WTC11 (cell line): Measurements from ENCODE around the gene ZCCHC24. TPM values are rescaled to one million over a fixed set of nuclear protein-coding genes. Genes with fewer than 3 reads are reported as not detected.

Experiments
- ATAC-seq: fragments of 200-7000 bp; cut with Tn5 transposase; 2 replicates; pipeline ENCODE4 v1.10.0; 2021; ENCODE audit warnings: mild to moderate bottlenecking, moderate library complexity
- CTCF ChIA-PET: fragments of 300-600 bp; sonication (Branson Sonifier 250); formaldehyde crosslinking; loops from one replicate; lab custom pipeline; 2021; ENCODE audit warnings: antibody characterized with exemption; lab: Charles Lee
- POLR2A ChIA-PET: fragments of 350-600 bp; sonication (Branson Sonifier 250); formaldehyde crosslinking; loops from one replicate; lab custom pipeline; 2021; ENCODE audit warnings: antibody characterized with exemption; lab: Charles Lee
- DNase-seq: peaks from one replicate; pipeline ENCODE4 v3.0.0; 2021; ENCODE audit warnings: low spot score
- H3K27ac Mint-ChIP-seq: 2 replicates; pipeline ENCODE4 v1.8.0; 2021; ENCODE audit warnings: mixed read lengths
- H3K27me3 Mint-ChIP-seq: 2 replicates; pipeline ENCODE4 v1.8.0; 2021; ENCODE audit warnings: low read depth, mild to moderate bottlenecking, moderate library complexity, mixed read lengths
- H3K36me3 Mint-ChIP-seq: 2 replicates; pipeline ENCODE4 v1.8.0; 2021; ENCODE audit warnings: mixed read lengths
- H3K4me1 Mint-ChIP-seq: 2 replicates; pipeline ENCODE4 v1.8.0; 2022; ENCODE audit warnings: mixed read lengths
- H3K4me3 Mint-ChIP-seq: 2 replicates; pipeline ENCODE4 v1.8.0; 2021; ENCODE audit warnings: mild to moderate bottlenecking, moderate library complexity, mixed read lengths
- H3K9me3 Mint-ChIP-seq: 2 replicates; pipeline ENCODE4 v1.8.0; 2021; ENCODE audit warnings: mixed read lengths
- CBFB ChIP-seq: sonication (generic); formaldehyde crosslinking; IDR thresholded peaks from 2 replicates; pipeline ENCODE4 v1.8.1; 2022; ENCODE audit warnings: mild to moderate bottlenecking, low read depth, missing genetic modification reagents
- MXD4 ChIP-seq: fragments of 250-450 bp; sonication (Bioruptor Pico); IDR thresholded peaks from 2 replicates; pipeline ENCODE4 v1.8.0; 2021; ENCODE audit warnings: mild to moderate bottlenecking, moderate library complexity, borderline replicate concordance
- NFE2L1 ChIP-seq: sonication (generic); formaldehyde crosslinking; IDR thresholded peaks from 2 replicates; pipeline ENCODE4 v1.8.1; 2023; ENCODE audit warnings: missing genetic modification reagents
- NR1H2 ChIP-seq: sonication (generic); formaldehyde crosslinking; IDR thresholded peaks from 2 replicates; pipeline ENCODE4 v1.9.0; 2021; ENCODE audit warnings: mild to moderate bottlenecking, moderate library complexity, missing genetic modification reagents
- RELA ChIP-seq: sonication (generic); formaldehyde crosslinking; IDR thresholded peaks from 2 replicates; pipeline ENCODE4 v1.8.1; 2022; ENCODE audit warnings: missing genetic modification reagents, mild to moderate bottlenecking, borderline replicate concordance
- TEAD1 ChIP-seq: sonication (generic); formaldehyde crosslinking; IDR thresholded peaks from 2 replicates; pipeline ENCODE4 v1.8.0; 2022; ENCODE audit warnings: mild to moderate bottlenecking, missing genetic modification reagents
- TP53 ChIP-seq: sonication (generic); formaldehyde crosslinking; IDR thresholded peaks from 2 replicates; pipeline ENCODE4 v1.8.1; 2023; ENCODE audit warnings: mild to moderate bottlenecking, missing genetic modification reagents
- USF2 ChIP-seq: sonication (generic); formaldehyde crosslinking; IDR thresholded peaks from 2 replicates; pipeline ENCODE4 v1.8.1; 2023; ENCODE audit warnings: mild to moderate bottlenecking, missing genetic modification reagents, moderate library complexity
- ZNF138 ChIP-seq: sonication (generic); formaldehyde crosslinking; conservative IDR thresholded peaks from 2 replicates; pipeline ENCODE4 v1.8.1; 2022; ENCODE audit warnings: mild to moderate bottlenecking, moderate library complexity, missing genetic modification reagents
- ZNF232 ChIP-seq: sonication (generic); formaldehyde crosslinking; IDR thresholded peaks from 2 replicates; pipeline ENCODE4 v1.8.0; 2022; ENCODE audit warnings: mild to moderate bottlenecking, missing genetic modification reagents
- ZNF317 ChIP-seq: sonication (generic); formaldehyde crosslinking; IDR thresholded peaks from 2 replicates; pipeline ENCODE4 v1.8.1; 2023; ENCODE audit warnings: low read depth, mild to moderate bottlenecking, moderate library complexity, missing genetic modification reagents, borderline replicate concordance
- total RNA-seq: library from RNA; stranded (reverse); gene quantifications from 3 replicates; pipeline ENCODE4 v1.2.3, GENCODE V29; 2021
- TF ChIP-seq, protein P1 (sequence below): sonication (generic); formaldehyde crosslinking; IDR thresholded peaks from 2 replicates; pipeline ENCODE4 v1.8.1; 2023; ENCODE audit warnings: mild to moderate bottlenecking, missing genetic modification reagents, borderline replicate concordance
- TF ChIP-seq, protein P2 (sequence below): fragments of 250-450 bp; sonication (Bioruptor Pico); IDR thresholded peaks from 2 replicates; pipeline ENCODE4 v1.9.0; 2021; ENCODE audit warnings: mild to moderate bottlenecking, borderline replicate concordance
- TF ChIP-seq, protein P3 (sequence below): sonication (generic); formaldehyde crosslinking; IDR thresholded peaks from 2 replicates; pipeline ENCODE4 v1.8.0; 2022; ENCODE audit warnings: missing genetic modification reagents
- TF ChIP-seq, protein P4 (sequence below): sonication (generic); formaldehyde crosslinking; IDR thresholded peaks from 2 replicates; pipeline ENCODE4 v1.8.1; 2022; ENCODE audit warnings: low read depth, missing genetic modification reagents, borderline replicate concordance

The ZCCHC24 gene
- total RNA-seq, 1 experiment from 2014 or later = 7.7 TPM

GRCh38 chr10:79357180-79357579 is 88.2 kb downstream of the ZCCHC24 start:
- Mint-ChIP-seq H3K27me3 (no peaks in the 10 kb centered on the region), H3K4me3 (no peak overlapping the region), H3K9me3 (peaks cover 16% of the 10 kb centered on the region), H3K36me3 (peaks cover 47% of the 10 kb centered on the region), H3K27ac (no peak overlapping the region), H3K4me1 (no peaks in the 10 kb centered on the region)
- CTCF ChIA-PET = interaction anchor here (0.7 to 3.1 kb wide), 2 partner anchors 9 to 422 kb away, joined by 8 to 21 read pairs; partner anchors contain the start of gene PPIF
- no peak for TF ChIP-seq TEAD1
- no peak for TF ChIP-seq USF2 (CRISPR knock-in tag)
- no peak for TF ChIP-seq ZNF317 (CRISPR knock-in tag)
- TF ChIP-seq, protein P1, sequence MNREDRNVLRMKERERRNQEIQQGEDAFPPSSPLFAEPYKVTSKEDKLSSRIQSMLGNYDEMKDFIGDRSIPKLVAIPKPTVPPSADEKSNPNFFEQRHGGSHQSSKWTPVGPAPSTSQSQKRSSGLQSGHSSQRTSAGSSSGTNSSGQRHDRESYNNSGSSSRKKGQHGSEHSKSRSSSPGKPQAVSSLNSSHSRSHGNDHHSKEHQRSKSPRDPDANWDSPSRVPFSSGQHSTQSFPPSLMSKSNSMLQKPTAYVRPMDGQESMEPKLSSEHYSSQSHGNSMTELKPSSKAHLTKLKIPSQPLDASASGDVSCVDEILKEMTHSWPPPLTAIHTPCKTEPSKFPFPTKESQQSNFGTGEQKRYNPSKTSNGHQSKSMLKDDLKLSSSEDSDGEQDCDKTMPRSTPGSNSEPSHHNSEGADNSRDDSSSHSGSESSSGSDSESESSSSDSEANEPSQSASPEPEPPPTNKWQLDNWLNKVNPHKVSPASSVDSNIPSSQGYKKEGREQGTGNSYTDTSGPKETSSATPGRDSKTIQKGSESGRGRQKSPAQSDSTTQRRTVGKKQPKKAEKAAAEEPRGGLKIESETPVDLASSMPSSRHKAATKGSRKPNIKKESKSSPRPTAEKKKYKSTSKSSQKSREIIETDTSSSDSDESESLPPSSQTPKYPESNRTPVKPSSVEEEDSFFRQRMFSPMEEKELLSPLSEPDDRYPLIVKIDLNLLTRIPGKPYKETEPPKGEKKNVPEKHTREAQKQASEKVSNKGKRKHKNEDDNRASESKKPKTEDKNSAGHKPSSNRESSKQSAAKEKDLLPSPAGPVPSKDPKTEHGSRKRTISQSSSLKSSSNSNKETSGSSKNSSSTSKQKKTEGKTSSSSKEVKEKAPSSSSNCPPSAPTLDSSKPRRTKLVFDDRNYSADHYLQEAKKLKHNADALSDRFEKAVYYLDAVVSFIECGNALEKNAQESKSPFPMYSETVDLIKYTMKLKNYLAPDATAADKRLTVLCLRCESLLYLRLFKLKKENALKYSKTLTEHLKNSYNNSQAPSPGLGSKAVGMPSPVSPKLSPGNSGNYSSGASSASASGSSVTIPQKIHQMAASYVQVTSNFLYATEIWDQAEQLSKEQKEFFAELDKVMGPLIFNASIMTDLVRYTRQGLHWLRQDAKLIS = no peak
- no peak for TF ChIP-seq TP53
- no peak for TF ChIP-seq CBFB (CRISPR knock-in tag)
- no peak for TF ChIP-seq NFE2L1
- TF ChIP-seq, protein P2, sequence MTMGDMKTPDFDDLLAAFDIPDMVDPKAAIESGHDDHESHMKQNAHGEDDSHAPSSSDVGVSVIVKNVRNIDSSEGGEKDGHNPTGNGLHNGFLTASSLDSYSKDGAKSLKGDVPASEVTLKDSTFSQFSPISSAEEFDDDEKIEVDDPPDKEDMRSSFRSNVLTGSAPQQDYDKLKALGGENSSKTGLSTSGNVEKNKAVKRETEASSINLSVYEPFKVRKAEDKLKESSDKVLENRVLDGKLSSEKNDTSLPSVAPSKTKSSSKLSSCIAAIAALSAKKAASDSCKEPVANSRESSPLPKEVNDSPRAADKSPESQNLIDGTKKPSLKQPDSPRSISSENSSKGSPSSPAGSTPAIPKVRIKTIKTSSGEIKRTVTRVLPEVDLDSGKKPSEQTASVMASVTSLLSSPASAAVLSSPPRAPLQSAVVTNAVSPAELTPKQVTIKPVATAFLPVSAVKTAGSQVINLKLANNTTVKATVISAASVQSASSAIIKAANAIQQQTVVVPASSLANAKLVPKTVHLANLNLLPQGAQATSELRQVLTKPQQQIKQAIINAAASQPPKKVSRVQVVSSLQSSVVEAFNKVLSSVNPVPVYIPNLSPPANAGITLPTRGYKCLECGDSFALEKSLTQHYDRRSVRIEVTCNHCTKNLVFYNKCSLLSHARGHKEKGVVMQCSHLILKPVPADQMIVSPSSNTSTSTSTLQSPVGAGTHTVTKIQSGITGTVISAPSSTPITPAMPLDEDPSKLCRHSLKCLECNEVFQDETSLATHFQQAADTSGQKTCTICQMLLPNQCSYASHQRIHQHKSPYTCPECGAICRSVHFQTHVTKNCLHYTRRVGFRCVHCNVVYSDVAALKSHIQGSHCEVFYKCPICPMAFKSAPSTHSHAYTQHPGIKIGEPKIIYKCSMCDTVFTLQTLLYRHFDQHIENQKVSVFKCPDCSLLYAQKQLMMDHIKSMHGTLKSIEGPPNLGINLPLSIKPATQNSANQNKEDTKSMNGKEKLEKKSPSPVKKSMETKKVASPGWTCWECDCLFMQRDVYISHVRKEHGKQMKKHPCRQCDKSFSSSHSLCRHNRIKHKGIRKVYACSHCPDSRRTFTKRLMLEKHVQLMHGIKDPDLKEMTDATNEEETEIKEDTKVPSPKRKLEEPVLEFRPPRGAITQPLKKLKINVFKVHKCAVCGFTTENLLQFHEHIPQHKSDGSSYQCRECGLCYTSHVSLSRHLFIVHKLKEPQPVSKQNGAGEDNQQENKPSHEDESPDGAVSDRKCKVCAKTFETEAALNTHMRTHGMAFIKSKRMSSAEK (CRISPR knock-in tag) = no peak
- no peak for TF ChIP-seq RELA
- TF ChIP-seq ZNF232 (CRISPR knock-in tag) = no peak
- TF ChIP-seq ZNF138 (CRISPR knock-in tag) = no peak
- TF ChIP-seq MXD4 = no peak
- POLR2A ChIA-PET = no interaction called here
- ATAC-seq = no peak
- DNase-seq = no peak

- no peak for ATAC-seq
- no peak overlapping the region for H3K4me3 Mint-ChIP-seq
- no peak overlapping the region for H3K27ac Mint-ChIP-seq
- TF ChIP-seq, protein P3, sequence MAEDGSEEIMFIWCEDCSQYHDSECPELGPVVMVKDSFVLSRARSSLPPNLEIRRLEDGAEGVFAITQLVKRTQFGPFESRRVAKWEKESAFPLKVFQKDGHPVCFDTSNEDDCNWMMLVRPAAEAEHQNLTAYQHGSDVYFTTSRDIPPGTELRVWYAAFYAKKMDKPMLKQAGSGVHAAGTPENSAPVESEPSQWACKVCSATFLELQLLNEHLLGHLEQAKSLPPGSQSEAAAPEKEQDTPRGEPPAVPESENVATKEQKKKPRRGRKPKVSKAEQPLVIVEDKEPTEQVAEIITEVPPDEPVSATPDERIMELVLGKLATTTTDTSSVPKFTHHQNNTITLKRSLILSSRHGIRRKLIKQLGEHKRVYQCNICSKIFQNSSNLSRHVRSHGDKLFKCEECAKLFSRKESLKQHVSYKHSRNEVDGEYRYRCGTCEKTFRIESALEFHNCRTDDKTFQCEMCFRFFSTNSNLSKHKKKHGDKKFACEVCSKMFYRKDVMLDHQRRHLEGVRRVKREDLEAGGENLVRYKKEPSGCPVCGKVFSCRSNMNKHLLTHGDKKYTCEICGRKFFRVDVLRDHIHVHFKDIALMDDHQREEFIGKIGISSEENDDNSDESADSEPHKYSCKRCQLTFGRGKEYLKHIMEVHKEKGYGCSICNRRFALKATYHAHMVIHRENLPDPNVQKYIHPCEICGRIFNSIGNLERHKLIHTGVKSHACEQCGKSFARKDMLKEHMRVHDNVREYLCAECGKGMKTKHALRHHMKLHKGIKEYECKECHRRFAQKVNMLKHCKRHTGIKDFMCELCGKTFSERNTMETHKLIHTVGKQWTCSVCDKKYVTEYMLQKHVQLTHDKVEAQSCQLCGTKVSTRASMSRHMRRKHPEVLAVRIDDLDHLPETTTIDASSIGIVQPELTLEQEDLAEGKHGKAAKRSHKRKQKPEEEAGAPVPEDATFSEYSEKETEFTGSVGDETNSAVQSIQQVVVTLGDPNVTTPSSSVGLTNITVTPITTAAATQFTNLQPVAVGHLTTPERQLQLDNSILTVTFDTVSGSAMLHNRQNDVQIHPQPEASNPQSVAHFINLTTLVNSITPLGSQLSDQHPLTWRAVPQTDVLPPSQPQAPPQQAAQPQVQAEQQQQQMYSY = no peak
- no peak for TF ChIP-seq NFE2L1
- no peak for TF ChIP-seq TEAD1
- TF ChIP-seq, protein P4, sequence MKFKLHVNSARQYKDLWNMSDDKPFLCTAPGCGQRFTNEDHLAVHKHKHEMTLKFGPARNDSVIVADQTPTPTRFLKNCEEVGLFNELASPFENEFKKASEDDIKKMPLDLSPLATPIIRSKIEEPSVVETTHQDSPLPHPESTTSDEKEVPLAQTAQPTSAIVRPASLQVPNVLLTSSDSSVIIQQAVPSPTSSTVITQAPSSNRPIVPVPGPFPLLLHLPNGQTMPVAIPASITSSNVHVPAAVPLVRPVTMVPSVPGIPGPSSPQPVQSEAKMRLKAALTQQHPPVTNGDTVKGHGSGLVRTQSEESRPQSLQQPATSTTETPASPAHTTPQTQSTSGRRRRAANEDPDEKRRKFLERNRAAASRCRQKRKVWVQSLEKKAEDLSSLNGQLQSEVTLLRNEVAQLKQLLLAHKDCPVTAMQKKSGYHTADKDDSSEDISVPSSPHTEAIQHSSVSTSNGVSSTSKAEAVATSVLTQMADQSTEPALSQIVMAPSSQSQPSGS (CRISPR knock-in tag) = no peak
- no peak for TF ChIP-seq NR1H2 (CRISPR knock-in tag)
- CTCF ChIA-PET = interaction anchor here (0.6 to 3.1 kb wide), 2 partner anchors 8 to 116 kb away, joined by 3 to 21 read pairs; partner anchors contain the start of gene PPIF
- peaks cover 16% of the 10 kb centered on the region for H3K9me3 Mint-ChIP-seq
- no peaks in the 10 kb centered on the region for H3K27me3 Mint-ChIP-seq
- POLR2A ChIA-PET = no interaction called here
- peaks cover 56% of the 10 kb centered on the region for H3K36me3 Mint-ChIP-seq
- no peak for DNase-seq
- H3K4me1 Mint-ChIP-seq = no peaks in the 10 kb centered on the region
These were observed 89.3 kb downstream of the ZCCHC24 start for GRCh38 chr10:79356104-79356503.
